Measurements from ENCODE around the gene CRY2.

The CRY2 gene

DNA sequence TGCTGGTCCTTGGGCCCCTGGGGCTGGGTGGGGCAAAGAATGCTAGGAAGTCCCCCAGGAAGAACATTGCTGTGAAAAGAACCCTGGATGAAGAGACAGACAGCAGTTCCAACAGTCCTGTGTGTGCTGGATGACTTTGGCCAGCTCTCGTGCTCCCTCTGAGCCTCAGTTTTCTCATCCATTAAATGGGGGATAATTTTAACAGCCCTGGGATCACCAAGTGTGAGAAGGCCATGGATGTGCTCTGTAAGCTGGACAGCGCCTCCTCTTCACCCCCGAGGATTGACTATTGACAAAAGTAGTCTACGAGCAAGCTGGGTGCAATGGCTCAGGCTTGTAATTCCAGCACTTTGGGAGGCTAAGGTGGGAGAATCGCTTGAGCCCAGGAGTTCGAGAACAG, 77.7 kb downstream of the CRY2 start:
- no peak overlapping the region for H3K4me3 ChIP-seq (ENCODE audit: low read depth in 1 of 2, low read length in 2 of 2)
- H3K27ac ChIP-seq (ENCODE audit: low read length), result no peak overlapping the region
- peaks cover 0 to 16% of the 10 kb centered on the region in 2 donors for H3K4me1 ChIP-seq (ENCODE audit: control insufficient read depth in 1 of 2, insufficient read depth in 2 of 2, low read length in 2 of 2)
- H3K27me3 ChIP-seq (ENCODE audit: low read depth, low read length), result peaks cover 12% of the 10 kb centered on the region
- no peaks in the 10 kb centered on the region for H3K9me3 ChIP-seq (ENCODE audit: control insufficient read depth in 1 of 2, low read length in 2 of 2)
- no peaks in the 10 kb centered on the region for H3K36me3 ChIP-seq (ENCODE audit: control insufficient read depth in 1 of 2, insufficient read depth in 2 of 2, low read length in 2 of 2)

DNA sequence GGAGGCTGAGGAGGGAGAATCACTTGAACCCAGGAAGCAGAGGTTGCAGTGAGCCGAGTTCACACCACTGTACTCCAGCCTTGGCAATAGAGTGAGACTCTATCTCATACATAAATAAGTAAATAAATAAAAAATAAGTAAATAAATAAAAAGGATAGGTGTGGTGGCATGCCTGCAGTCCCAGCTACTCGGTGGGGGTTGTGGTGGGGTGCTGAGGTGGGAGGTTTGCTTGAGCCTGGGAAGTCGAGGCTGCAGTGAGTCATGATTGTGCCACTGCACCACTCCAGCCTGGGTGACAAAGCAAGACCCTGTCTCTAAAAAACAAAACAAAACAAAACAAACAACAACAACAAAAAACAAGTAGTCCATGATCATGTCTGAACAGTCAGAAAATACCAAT, 78.3 kb downstream of the CRY2 start:
- H3K27me3 ChIP-seq (ENCODE audit: low read depth, low read length), result peaks cover 12% of the 10 kb centered on the region
- H3K4me3 ChIP-seq (ENCODE audit: low read depth in 1 of 2, low read length in 2 of 2), result no peak overlapping the region
- H3K27ac ChIP-seq (ENCODE audit: low read length), result no peak overlapping the region
- H3K36me3 ChIP-seq (ENCODE audit: control insufficient read depth in 1 of 2, insufficient read depth in 2 of 2, low read length in 2 of 2), result no peaks in the 10 kb centered on the region
- H3K9me3 ChIP-seq (ENCODE audit: control insufficient read depth in 1 of 2, low read length in 2 of 2), result no peaks in the 10 kb centered on the region
- peaks cover 0 to 16% of the 10 kb centered on the region in 2 donors for H3K4me1 ChIP-seq (ENCODE audit: control insufficient read depth in 1 of 2, insufficient read depth in 2 of 2, low read length in 2 of 2)

DNA sequence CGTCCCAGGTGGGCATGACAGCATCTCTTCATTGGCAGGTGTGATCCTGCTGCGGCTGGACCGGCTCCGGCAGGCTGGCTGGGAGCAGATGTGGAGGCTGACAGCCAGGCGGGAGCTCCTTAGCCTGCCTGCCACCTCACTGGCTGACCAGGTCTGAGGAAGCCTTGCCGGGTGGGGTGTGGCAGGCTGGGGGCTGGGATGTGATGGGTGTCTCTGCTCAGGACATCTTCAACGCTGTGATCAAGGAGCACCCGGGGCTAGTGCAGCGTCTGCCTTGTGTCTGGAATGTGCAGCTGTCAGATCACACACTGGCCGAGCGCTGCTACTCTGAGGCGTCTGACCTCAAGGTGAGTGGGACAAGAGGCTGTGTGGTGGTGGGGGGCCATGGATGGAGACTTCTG, 78.7 kb downstream of the CRY2 start:
- H3K27ac ChIP-seq (ENCODE audit: low read length), result no peak overlapping the region
- peaks cover 12% of the 10 kb centered on the region for H3K27me3 ChIP-seq (ENCODE audit: low read depth, low read length)
- H3K4me1 ChIP-seq (ENCODE audit: control insufficient read depth in 1 of 2, insufficient read depth in 2 of 2, low read length in 2 of 2), result peaks cover 0 to 16% of the 10 kb centered on the region in 2 donors
- no peaks in the 10 kb centered on the region for H3K36me3 ChIP-seq (ENCODE audit: control insufficient read depth in 1 of 2, insufficient read depth in 2 of 2, low read length in 2 of 2)
- H3K9me3 ChIP-seq (ENCODE audit: control insufficient read depth in 1 of 2, low read length in 2 of 2), result no peaks in the 10 kb centered on the region
- no peak overlapping the region for H3K4me3 ChIP-seq (ENCODE audit: low read depth in 1 of 2, low read length in 2 of 2)

DNA sequence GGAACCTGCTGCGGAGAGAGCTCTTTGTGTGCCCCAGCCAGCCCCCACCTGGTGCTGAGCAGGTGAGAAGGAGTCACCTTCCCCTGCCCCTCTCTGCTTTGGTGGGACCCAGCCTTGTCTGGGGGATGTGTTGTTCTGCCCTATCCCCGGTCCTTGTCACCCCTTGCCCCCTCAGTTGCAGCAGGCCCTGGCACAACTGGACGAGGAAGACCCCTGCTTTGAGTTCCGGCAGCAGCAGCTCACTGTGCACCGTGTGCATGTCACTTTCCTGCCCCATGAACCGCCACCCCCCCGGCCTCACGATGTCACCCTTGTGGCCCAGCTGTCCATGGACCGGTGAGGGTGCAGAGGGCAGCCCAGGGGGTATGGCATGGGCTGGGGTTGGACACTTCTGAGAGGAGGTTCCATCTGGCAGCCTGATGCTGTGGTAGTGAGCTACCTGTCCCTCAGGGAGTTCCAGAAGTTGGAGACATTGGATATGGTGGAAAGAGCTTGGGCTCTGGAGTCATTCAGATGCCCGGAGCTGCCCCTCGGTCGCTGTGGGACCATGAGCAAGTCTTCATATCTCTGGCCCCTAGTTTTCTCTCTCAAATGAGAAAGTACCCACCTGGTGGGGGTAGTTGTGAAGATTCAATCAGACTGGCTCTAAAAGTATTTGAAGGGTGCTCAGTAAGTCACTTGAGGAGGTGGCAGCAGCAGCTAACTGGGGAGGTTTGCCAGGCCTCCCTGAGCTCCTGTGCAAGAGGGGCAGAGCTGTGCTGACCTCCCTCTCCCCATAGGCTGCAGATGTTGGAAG, 79.5 kb downstream of the CRY2 start:
- no peak overlapping the region for H3K4me3 ChIP-seq (ENCODE audit: low read depth in 1 of 2, low read length in 2 of 2)
- peaks cover 3% of the 10 kb centered on the region in 2 donors for H3K36me3 ChIP-seq (ENCODE audit: control insufficient read depth in 1 of 2, insufficient read depth in 2 of 2, low read length in 2 of 2)
- peaks cover 10% of the 10 kb centered on the region for H3K27me3 ChIP-seq (ENCODE audit: low read depth, low read length)
- no peak overlapping the region for H3K27ac ChIP-seq (ENCODE audit: low read length)
- no peaks in the 10 kb centered on the region for H3K9me3 ChIP-seq (ENCODE audit: control insufficient read depth in 1 of 2, low read length in 2 of 2)
- peaks cover 0 to 16% of the 10 kb centered on the region in 2 donors for H3K4me1 ChIP-seq (ENCODE audit: control insufficient read depth in 1 of 2, insufficient read depth in 2 of 2, low read length in 2 of 2)

DNA sequence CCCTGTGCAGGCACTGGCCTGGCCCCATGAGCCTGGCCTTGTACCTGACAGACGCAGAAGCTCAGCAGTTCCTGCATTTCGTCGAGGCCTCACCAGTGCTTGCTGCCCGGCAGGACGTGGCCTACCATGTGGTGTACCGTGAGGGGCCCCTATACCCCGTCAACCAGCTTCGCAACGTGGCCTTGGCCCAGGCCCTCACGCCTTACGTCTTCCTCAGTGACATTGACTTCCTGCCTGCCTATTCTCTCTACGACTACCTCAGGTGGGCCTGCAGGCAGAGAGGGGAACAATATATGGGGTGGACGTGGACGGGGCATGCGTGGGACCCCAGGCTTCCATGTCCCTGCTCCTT, 80.0 kb downstream of the CRY2 start:
- Histone ChIP-seq H3K9me3 (ENCODE audit: control insufficient read depth in 1 of 2, low read length in 2 of 2) (no peaks in the 10 kb centered on the region), H3K27ac (ENCODE audit: low read length) (no peak overlapping the region), H3K36me3 (ENCODE audit: control insufficient read depth in 1 of 2, insufficient read depth in 2 of 2, low read length in 2 of 2) (peaks cover 8 to 9% of the 10 kb centered on the region in 2 donors), H3K27me3 (ENCODE audit: low read depth, low read length) (peaks cover 7% of the 10 kb centered on the region), H3K4me3 (ENCODE audit: low read depth in 1 of 2, low read length in 2 of 2) (no peak overlapping the region), H3K4me1 (ENCODE audit: control insufficient read depth in 1 of 2, insufficient read depth in 2 of 2, low read length in 2 of 2) (peaks cover 0 to 11% of the 10 kb centered on the region in 2 donors)

DNA sequence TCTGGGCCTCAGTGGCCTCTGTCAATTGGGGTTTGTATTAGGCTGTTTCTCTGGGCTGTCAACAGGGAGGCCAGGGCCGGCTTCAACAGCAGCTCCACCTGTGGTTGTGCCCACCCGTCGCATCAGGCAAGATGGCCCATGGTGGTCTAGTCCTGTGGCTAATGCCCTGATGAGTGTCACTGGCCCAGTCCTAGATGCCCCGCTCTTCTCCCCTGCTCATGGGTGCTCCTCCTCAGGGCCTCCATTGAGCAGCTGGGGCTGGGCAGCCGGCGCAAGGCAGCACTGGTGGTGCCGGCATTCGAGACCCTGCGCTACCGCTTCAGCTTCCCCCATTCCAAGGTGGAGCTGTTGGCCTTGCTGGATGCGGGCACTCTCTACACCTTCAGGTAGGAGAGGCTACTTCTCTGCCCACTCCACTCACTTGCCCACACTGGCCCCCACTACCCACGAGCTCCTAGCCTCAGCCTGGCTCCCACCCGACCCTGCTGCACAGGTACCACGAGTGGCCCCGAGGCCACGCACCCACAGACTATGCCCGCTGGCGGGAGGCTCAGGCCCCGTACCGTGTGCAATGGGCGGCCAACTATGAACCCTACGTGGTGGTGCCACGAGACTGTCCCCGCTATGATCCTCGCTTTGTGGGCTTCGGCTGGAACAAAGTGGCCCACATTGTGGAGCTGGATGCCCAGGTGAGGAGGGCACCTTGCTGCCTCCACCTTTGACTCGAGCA, 80.6 kb downstream of the CRY2 start:
- H3K4me1 ChIP-seq (ENCODE audit: control insufficient read depth in 1 of 2, insufficient read depth in 2 of 2, low read length in 2 of 2), result peaks cover 0 to 5% of the 10 kb centered on the region in 2 donors
- no peaks in the 10 kb centered on the region for H3K9me3 ChIP-seq (ENCODE audit: control insufficient read depth in 1 of 2, low read length in 2 of 2)
- no peak overlapping the region for H3K27ac ChIP-seq (ENCODE audit: low read length)
- peaks cover 9 to 13% of the 10 kb centered on the region in 2 donors for H3K36me3 ChIP-seq (ENCODE audit: control insufficient read depth in 1 of 2, insufficient read depth in 2 of 2, low read length in 2 of 2)
- H3K27me3 ChIP-seq (ENCODE audit: low read depth, low read length), result peaks cover 6% of the 10 kb centered on the region
- no peak overlapping the region for H3K4me3 ChIP-seq (ENCODE audit: low read depth in 1 of 2, low read length in 2 of 2)

DNA sequence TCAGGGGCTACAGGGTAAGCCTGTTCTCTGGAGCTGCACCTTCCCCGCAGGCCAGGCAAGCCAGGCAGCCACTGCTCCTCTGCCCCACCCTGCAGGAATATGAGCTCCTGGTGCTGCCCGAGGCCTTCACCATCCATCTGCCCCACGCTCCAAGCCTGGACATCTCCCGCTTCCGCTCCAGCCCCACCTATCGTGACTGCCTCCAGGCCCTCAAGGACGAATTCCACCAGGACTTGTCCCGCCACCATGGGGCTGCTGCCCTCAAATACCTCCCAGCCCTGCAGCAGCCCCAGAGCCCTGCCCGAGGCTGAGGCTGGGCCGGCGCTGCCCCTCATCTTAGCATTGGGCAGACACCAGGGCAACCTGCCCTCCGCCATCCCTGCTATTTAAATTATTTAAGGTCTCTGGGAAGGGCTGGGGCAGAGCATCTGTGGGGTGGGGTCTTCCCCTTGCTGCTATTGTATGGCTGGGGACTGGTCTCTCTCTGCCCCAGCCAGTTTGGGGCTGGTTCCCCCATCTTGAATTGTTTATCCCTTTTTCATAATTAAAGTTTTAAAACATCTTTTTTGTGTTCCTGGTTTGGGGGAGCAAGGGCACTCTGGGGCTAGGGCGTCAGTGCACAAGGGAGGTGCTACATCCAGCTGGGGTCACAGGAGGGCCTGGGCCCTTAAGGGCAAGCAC, 81.4 kb downstream of the CRY2 start:
- Histone ChIP-seq H3K27ac (ENCODE audit: low read length) (no peak overlapping the region), H3K4me1 (ENCODE audit: control insufficient read depth in 1 of 2, insufficient read depth in 2 of 2, low read length in 2 of 2) (peaks cover 0 to 3% of the 10 kb centered on the region in 2 donors), H3K36me3 (ENCODE audit: control insufficient read depth in 1 of 2, insufficient read depth in 2 of 2, low read length in 2 of 2) (peaks cover 13 to 22% of the 10 kb centered on the region in 2 donors), H3K27me3 (ENCODE audit: low read depth, low read length) (no peaks in the 10 kb centered on the region), H3K9me3 (ENCODE audit: control insufficient read depth in 1 of 2, low read length in 2 of 2) (no peaks in the 10 kb centered on the region), H3K4me3 (ENCODE audit: low read depth in 1 of 2, low read length in 2 of 2) (no peak overlapping the region)

DNA sequence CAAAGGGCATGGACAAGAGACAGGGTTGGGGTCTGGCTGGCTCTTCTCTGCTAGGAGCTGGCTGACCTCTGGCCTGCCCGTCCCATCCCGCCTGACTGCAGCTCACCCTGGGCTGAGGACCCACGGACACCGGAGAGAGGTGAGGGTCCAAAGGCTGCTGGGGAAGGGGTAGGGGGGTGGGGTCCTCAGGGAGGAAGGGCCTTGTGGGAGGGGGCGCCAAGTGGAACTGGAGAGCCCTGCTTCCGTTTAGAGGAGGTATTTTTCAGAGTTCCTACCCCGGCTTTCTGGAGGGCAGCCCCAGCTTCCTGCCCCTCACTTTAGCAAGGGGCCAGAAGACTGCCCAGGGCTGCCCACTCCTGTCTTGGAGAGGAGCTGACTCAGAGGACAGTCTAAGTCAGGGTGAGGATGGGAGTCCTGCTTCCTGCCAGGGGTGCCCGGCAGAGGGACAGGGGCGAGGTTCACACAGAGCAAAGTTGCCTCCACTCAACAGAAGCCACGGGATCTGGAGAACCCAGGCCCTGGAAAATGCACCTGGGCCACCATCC, 82.3 kb downstream of the CRY2 start:
- H3K27ac ChIP-seq (ENCODE audit: low read length), result no peak overlapping the region
- H3K4me3 ChIP-seq (ENCODE audit: low read depth in 1 of 2, low read length in 2 of 2), result no peak overlapping the region
- H3K27me3 ChIP-seq (ENCODE audit: low read depth, low read length), result no peaks in the 10 kb centered on the region
- H3K9me3 ChIP-seq (ENCODE audit: control insufficient read depth in 1 of 2, low read length in 2 of 2), result no peaks in the 10 kb centered on the region
- H3K36me3 ChIP-seq (ENCODE audit: control insufficient read depth in 1 of 2, insufficient read depth in 2 of 2, low read length in 2 of 2), result peaks cover 20 to 30% of the 10 kb centered on the region in 2 donors
- H3K4me1 ChIP-seq (ENCODE audit: control insufficient read depth in 1 of 2, insufficient read depth in 2 of 2, low read length in 2 of 2), result peaks cover 0 to 11% of the 10 kb centered on the region in 2 donors

DNA sequence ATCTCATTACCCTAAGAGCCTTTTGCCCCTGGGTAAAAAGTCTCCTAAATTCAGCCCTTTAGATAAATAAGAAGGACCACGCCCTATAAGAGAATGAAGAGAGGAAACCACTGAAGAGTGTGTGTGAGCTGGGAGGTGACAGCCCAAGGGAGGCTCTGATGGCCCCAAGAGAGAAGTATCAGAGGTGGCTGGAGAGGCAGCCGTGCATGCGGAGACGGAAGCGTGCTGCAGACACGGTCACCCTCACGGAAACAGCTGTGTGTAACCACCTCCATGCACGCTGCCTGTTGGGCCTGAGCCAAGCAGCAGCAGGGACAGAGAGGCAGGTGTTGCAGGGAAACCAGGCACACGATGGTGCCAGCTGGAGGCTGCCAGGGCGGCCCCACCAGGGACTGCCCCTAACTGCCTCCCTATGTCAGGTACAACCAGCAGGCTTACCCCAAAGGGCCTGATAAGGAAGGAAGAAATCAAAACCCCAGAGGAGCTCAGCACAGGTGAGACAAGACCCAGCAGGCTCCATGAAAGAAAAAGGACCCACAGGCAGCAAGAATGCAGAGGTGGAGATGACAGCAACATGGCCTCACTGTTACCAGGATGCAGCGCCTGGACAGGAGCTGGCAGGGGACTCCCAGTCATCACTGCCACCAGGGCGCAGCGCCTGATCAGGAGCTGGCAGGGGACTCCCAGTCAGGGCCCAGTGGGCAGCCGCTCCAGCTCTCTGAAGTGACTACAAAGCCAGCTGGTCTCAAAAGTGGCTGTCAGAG, 82.9 kb downstream of the CRY2 start:
- Histone ChIP-seq H3K27me3 (ENCODE audit: low read depth, low read length) (no peaks in the 10 kb centered on the region), H3K4me3 (ENCODE audit: low read depth in 1 of 2, low read length in 2 of 2) (no peak overlapping the region), H3K27ac (ENCODE audit: low read length) (no peak overlapping the region), H3K4me1 (ENCODE audit: control insufficient read depth in 1 of 2, insufficient read depth in 2 of 2, low read length in 2 of 2) (peaks cover 0 to 11% of the 10 kb centered on the region in 2 donors), H3K9me3 (ENCODE audit: control insufficient read depth in 1 of 2, low read length in 2 of 2) (no peaks in the 10 kb centered on the region), H3K36me3 (ENCODE audit: control insufficient read depth in 1 of 2, insufficient read depth in 2 of 2, low read length in 2 of 2) (peaks cover 27 to 37% of the 10 kb centered on the region in 2 donors)

DNA sequence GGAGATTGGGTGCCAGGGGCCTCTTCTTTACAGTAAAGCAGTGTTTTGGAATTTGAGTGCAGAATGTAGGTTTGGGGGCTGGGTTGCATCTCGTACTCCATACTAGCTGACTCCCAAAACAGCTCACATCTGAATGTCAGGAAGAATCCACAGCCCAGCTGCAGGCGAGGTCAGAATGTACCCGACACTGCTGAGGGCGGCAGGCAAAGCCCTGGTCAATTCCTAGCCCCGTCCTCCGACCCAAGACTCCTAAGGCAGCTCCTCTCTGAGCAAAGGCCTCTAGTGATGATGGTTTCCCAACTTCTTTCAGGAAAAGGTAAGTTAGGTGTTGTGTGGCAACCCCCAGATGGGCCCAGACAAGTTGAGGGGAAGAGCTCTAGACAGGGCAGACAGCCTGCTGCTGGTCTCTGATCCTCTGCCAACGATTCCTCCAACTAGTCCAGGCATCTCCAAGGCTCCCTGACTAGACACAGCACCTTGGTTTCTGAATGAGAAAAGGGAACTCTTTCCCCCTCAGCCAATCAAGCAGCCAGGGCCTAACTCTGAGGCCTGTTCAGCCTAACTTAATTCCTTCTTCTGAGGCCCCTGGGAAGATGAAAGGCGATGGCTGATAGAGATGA, 83.8 kb downstream of the CRY2 start:
- peaks cover 35 to 45% of the 10 kb centered on the region in 2 donors for H3K36me3 ChIP-seq (ENCODE audit: control insufficient read depth in 1 of 2, insufficient read depth in 2 of 2, low read length in 2 of 2)
- H3K27me3 ChIP-seq (ENCODE audit: low read depth, low read length), result no peaks in the 10 kb centered on the region
- H3K4me3 ChIP-seq (ENCODE audit: low read depth in 1 of 2, low read length in 2 of 2), result no peak overlapping the region
- no peak overlapping the region for H3K27ac ChIP-seq (ENCODE audit: low read length)
- H3K9me3 ChIP-seq (ENCODE audit: control insufficient read depth in 1 of 2, low read length in 2 of 2), result no peaks in the 10 kb centered on the region
- peaks cover 0 to 11% of the 10 kb centered on the region in 2 donors for H3K4me1 ChIP-seq (ENCODE audit: control insufficient read depth in 1 of 2, insufficient read depth in 2 of 2, low read length in 2 of 2)
